Astrocyte (in vitro differentiated cells and primary cell): ENCODE measurements around the gene ST3GAL2. TPM values are rescaled to one million over a fixed set of nuclear protein-coding genes. Genes with fewer than 3 reads are reported as not detected.

Experiments
- DNase-seq: peaks from one replicate; pipeline ENCODE4 v3.0.0-alpha.2; 2010; ENCODE audit warnings: low read depth
- FAIRE-seq: peaks from 2 replicates; lab custom pipeline; 2011; peaks lifted over from hg19 to GRCh38; lab: Jason Lieb, UNC
- H2AFZ ChIP-seq: 2 replicates; pipeline ENCODE4 v1.6.0; 2012; ENCODE audit warnings: low read depth, low read length, inconsistent platforms
- H3K27ac ChIP-seq: 2 replicates; pipeline ENCODE4 v1.5.1; 2011; ENCODE audit warnings: low read depth, low read length, inconsistent platforms
- H3K27me3 ChIP-seq: 2 replicates; pipeline ENCODE4 v1.6.0; 2011; ENCODE audit warnings: low read length, inconsistent platforms; ENCODE audit not compliant: insufficient read depth
- H3K36me3 ChIP-seq: 2 replicates; pipeline ENCODE4 v1.5.1; 2011; ENCODE audit warnings: low read length, inconsistent platforms; ENCODE audit not compliant: insufficient read depth
- H3K4me1 ChIP-seq: 2 replicates; pipeline ENCODE4 v1.5.1; 2011; ENCODE audit warnings: low read length, inconsistent platforms; ENCODE audit not compliant: insufficient read depth
- H3K4me2 ChIP-seq: 2 replicates; pipeline ENCODE4 v1.6.0; 2012; ENCODE audit warnings: low read length, inconsistent platforms
- H3K4me3 ChIP-seq: 2 replicates; pipeline ENCODE4 v1.5.1; 2011; ENCODE audit warnings: low read depth, mild to moderate bottlenecking, low read length, inconsistent platforms; ENCODE audit not compliant: insufficient read depth
- H3K79me2 ChIP-seq: 2 replicates; pipeline ENCODE4 v1.6.0; 2012; ENCODE audit warnings: mild to moderate bottlenecking, low read length, inconsistent platforms; ENCODE audit not compliant: insufficient read depth
- H3K9ac ChIP-seq: 2 replicates; pipeline ENCODE4 v1.6.0; 2012; ENCODE audit warnings: mild to moderate bottlenecking, low read length, inconsistent platforms
- H3K9me3 ChIP-seq: 2 replicates; pipeline ENCODE4 v1.5.1; 2012; ENCODE audit warnings: low read depth, mild to moderate bottlenecking, low read length, inconsistent platforms; ENCODE audit not compliant: insufficient read depth
- H4K20me1 ChIP-seq: 2 replicates; pipeline ENCODE4 v1.6.0; 2012; ENCODE audit warnings: low read length, inconsistent platforms; ENCODE audit not compliant: insufficient read depth
- H3K27ac Mint-ChIP-seq: one replicate; pipeline ENCODE4 v1.8.0; 2021; ENCODE audit warnings: mild to moderate bottlenecking, mixed read lengths; ENCODE audit not compliant: unreplicated experiment
- H3K27me3 Mint-ChIP-seq: one replicate; pipeline ENCODE4 v1.8.0; 2021; ENCODE audit warnings: low read depth, mixed read lengths; ENCODE audit not compliant: unreplicated experiment
- H3K36me3 Mint-ChIP-seq: one replicate; pipeline ENCODE4 v1.8.0; 2021; ENCODE audit warnings: low read depth, mixed read lengths; ENCODE audit not compliant: unreplicated experiment
- H3K4me1 Mint-ChIP-seq: one replicate; pipeline ENCODE4 v1.8.0; 2021; ENCODE audit warnings: low read depth, mixed read lengths; ENCODE audit not compliant: unreplicated experiment
- H3K4me3 Mint-ChIP-seq: one replicate; pipeline ENCODE4 v1.8.0; 2021; ENCODE audit warnings: mild to moderate bottlenecking, moderate library complexity, mixed read lengths; ENCODE audit not compliant: unreplicated experiment
- H3K9me3 Mint-ChIP-seq: one replicate; pipeline ENCODE4 v1.8.0; 2021; ENCODE audit warnings: mild to moderate bottlenecking, mixed read lengths; ENCODE audit not compliant: unreplicated experiment
- EZH2 ChIP-seq: IDR thresholded peaks from 2 replicates; pipeline ENCODE4 v1.6.1; 2012; ENCODE audit warnings: mild to moderate bottlenecking, low read length, inconsistent platforms; ENCODE audit not compliant: insufficient read depth
- total RNA-seq: library from RNA; stranded (reverse); gene quantifications from 2 replicates; pipeline ENCODE4 v1.2.1, GENCODE V29; 2021
- TF ChIP-seq, protein P1 (sequence below): IDR thresholded peaks from 2 replicates; pipeline ENCODE4 v1.5.1; 2011; ENCODE audit warnings: low read depth, mild to moderate bottlenecking, inconsistent platforms, low read length, moderate library complexity; ENCODE audit not compliant: insufficient read depth

ST3GAL2 gene
- total RNA-seq, 1 donor from 2014 or later, result 108 TPM

GRCh38 chr16:70349783-70350182 is 89.1 kb downstream of the ST3GAL2 start:
- Mint-ChIP-seq H3K36me3 (peaks cover 6% of the 10 kb centered on the region), H3K27ac (no peak overlapping the region), H3K9me3 (no peaks in the 10 kb centered on the region), H3K4me3 (no peak overlapping the region), H3K27me3 (no peaks in the 10 kb centered on the region), H3K4me1 (peaks cover 4% of the 10 kb centered on the region)
- no peak for FAIRE-seq
- Histone ChIP-seq H3K27ac (no peak overlapping the region), H3K36me3 (peaks cover 10% of the 10 kb centered on the region), H3K27me3 (no peaks in the 10 kb centered on the region), H2AFZ (no peak overlapping the region), H3K4me1 (no peaks in the 10 kb centered on the region), H3K4me3 (no peak overlapping the region), H3K4me2 (no peak overlapping the region), H3K9me3 (no peaks in the 10 kb centered on the region), H4K20me1 (peaks cover 17% of the 10 kb centered on the region), H3K79me2 (peaks cover 49% of the 10 kb centered on the region), H3K9ac (no peak overlapping the region)
- DNase-seq, result no peak
- TF ChIP-seq, protein P1, sequence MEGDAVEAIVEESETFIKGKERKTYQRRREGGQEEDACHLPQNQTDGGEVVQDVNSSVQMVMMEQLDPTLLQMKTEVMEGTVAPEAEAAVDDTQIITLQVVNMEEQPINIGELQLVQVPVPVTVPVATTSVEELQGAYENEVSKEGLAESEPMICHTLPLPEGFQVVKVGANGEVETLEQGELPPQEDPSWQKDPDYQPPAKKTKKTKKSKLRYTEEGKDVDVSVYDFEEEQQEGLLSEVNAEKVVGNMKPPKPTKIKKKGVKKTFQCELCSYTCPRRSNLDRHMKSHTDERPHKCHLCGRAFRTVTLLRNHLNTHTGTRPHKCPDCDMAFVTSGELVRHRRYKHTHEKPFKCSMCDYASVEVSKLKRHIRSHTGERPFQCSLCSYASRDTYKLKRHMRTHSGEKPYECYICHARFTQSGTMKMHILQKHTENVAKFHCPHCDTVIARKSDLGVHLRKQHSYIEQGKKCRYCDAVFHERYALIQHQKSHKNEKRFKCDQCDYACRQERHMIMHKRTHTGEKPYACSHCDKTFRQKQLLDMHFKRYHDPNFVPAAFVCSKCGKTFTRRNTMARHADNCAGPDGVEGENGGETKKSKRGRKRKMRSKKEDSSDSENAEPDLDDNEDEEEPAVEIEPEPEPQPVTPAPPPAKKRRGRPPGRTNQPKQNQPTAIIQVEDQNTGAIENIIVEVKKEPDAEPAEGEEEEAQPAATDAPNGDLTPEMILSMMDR, result no peak
- no peak for TF ChIP-seq EZH2

GRCh38 chr16:70348991-70349390 is 89.9 kb downstream of the ST3GAL2 start:
- H3K27me3 Mint-ChIP-seq, result no peaks in the 10 kb centered on the region
- Histone ChIP-seq H3K4me1 (no peaks in the 10 kb centered on the region), H3K9ac (no peak overlapping the region), H3K4me3 (no peak overlapping the region), H3K4me2 (no peak overlapping the region), H3K9me3 (no peaks in the 10 kb centered on the region), H2AFZ (no peak overlapping the region), H3K79me2 (peaks cover 49% of the 10 kb centered on the region), H3K27ac (no peak overlapping the region), H3K27me3 (no peaks in the 10 kb centered on the region), H3K36me3 (peaks cover 10% of the 10 kb centered on the region), H4K20me1 (peaks cover 17% of the 10 kb centered on the region)
- H3K4me3 Mint-ChIP-seq, result no peak overlapping the region
- no peaks in the 10 kb centered on the region for H3K9me3 Mint-ChIP-seq
- FAIRE-seq (no peak), DNase-seq (no peak)
- H3K27ac Mint-ChIP-seq, result no peak overlapping the region
- TF ChIP-seq, protein P1, result no peak
- no peak for TF ChIP-seq EZH2
- peaks cover 4% of the 10 kb centered on the region for H3K36me3 Mint-ChIP-seq
- H3K4me1 Mint-ChIP-seq, result peaks cover 4% of the 10 kb centered on the region

DNA sequence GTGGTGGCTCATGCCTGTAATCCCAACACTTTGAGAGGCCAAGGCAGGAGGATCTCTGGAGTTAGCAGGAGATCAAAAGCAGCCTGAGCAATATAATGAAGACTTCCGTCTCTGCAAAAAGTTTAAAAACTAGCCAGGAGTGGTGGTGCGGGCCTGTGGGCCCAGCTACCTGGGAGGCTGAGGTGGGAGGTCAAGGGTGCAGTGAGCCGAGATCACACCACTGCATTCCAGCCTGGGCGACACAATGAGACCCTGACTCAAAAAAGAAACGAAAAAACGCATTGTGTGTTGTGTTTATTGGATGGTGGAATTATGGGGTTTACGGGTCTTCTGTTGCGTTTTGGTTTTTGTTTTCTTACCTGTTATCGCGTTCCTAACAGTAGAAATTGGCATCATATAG is 93.1 kb downstream of the ST3GAL2 start:
- peaks cover 2% of the 10 kb centered on the region for H3K36me3 Mint-ChIP-seq
- no peaks in the 10 kb centered on the region for H3K9me3 ChIP-seq
- TF ChIP-seq, protein P1, result no peak
- TF ChIP-seq EZH2, result no peak
- H3K4me3 ChIP-seq, result peak overlapping the region; percentile 96
- no peaks in the 10 kb centered on the region for H3K27me3 ChIP-seq
- peak overlapping the region; percentile 98 for H3K9ac ChIP-seq
- H3K36me3 ChIP-seq, result peaks cover 2% of the 10 kb centered on the region
- H3K79me2 ChIP-seq, result peaks cover 38% of the 10 kb centered on the region
- peak overlapping the region; percentile 22 for H2AFZ ChIP-seq
- DNase-seq (no peak), FAIRE-seq (no peak)
- H3K27ac ChIP-seq, result peak overlapping the region; percentile 98
- H3K27ac Mint-ChIP-seq, result peak overlapping the region; percentile 84
- peak overlapping the region; percentile 90 for H3K4me2 ChIP-seq
- H3K4me3 Mint-ChIP-seq, result peak overlapping the region; percentile 94
- no peaks in the 10 kb centered on the region for H3K4me1 ChIP-seq
- H3K4me1 Mint-ChIP-seq, result peaks cover 4% of the 10 kb centered on the region
- H3K9me3 Mint-ChIP-seq, result no peaks in the 10 kb centered on the region
- no peaks in the 10 kb centered on the region for H3K27me3 Mint-ChIP-seq
- peaks cover 17% of the 10 kb centered on the region for H4K20me1 ChIP-seq
